K562 (cell line): Measurements from ENCODE around the gene AHSG. TPM values are rescaled to one million over a fixed set of nuclear protein-coding genes. Genes with fewer than 3 reads are reported as not detected.

ENCODE experiments used
- ARHGAP35 ChIP-seq: fragments of 450-650 bp; IDR thresholded peaks from 2 replicates; pipeline ENCODE4 v1.6.1; 2018; ENCODE audit not compliant: partially characterized antibody
- ARID4B ChIP-seq: sonication (generic); formaldehyde crosslinking; IDR thresholded peaks from 2 replicates; pipeline ENCODE4 v1.8.0; 2022; ENCODE audit warnings: mild to moderate bottlenecking, missing genetic modification reagents
- ATF1 ChIP-seq, 2 experiments: fragments of 450-650 bp in 1 of 2; IDR thresholded peaks; 2 replicates each; pipeline ENCODE4 v1.6.1; 2016; ENCODE audit warnings: missing compliant biosample characterization in 1 of 2, missing genetic modification characterization in 1 of 2
- CTCFL ChIP-seq: IDR thresholded peaks from 2 replicates; pipeline ENCODE4 v1.6.1; 2011; ENCODE audit warnings: borderline replicate concordance, low read depth, mild to moderate bottlenecking, moderate library complexity, low read length; ENCODE audit not compliant: insufficient read depth, poor library complexity, severe bottlenecking
- HMBOX1 ChIP-seq: sonication (generic); IDR thresholded peaks from 2 replicates; pipeline ENCODE4 v1.6.1; 2016
- HSF4 ChIP-seq: fragments of 250-450 bp; sonication (Bioruptor Pico); IDR thresholded peaks from 2 replicates; pipeline ENCODE4 v2.1.2; 2022; ENCODE audit warnings: mild to moderate bottlenecking, moderate library complexity, borderline replicate concordance
- MCM3 ChIP-seq: fragments of 450-650 bp; IDR thresholded peaks from 2 replicates; pipeline ENCODE4 v1.6.1; 2016
- NFIX ChIP-seq: fragments of 250-450 bp; sonication (Bioruptor Pico); IDR thresholded peaks from 2 replicates; pipeline ENCODE4 v1.4.0; 2020; ENCODE audit warnings: low read depth, mild to moderate bottlenecking, moderate library complexity
- PML ChIP-seq: IDR thresholded peaks from 2 replicates; pipeline ENCODE4 v1.6.1; 2012; ENCODE audit warnings: low read length, inconsistent platforms
- RBM15 ChIP-seq: fragments of 200-400 bp; formaldehyde crosslinking; IDR thresholded peaks from 2 replicates; pipeline ENCODE4 v1.6.1; 2018; ENCODE audit warnings: mild to moderate bottlenecking, low read length, moderate library complexity; ENCODE audit not compliant: insufficient read depth
- RHOXF2B ChIP-seq: fragments of 250-450 bp; sonication (Bioruptor Pico); conservative IDR thresholded peaks from 2 replicates; pipeline ENCODE4 v1.5.1; 2021
- SAFB ChIP-seq: fragments of 200-400 bp; formaldehyde crosslinking; IDR thresholded peaks from 2 replicates; pipeline ENCODE4 v1.6.1; 2017; ENCODE audit warnings: low read depth, low read length, borderline replicate concordance
- SREBF2 ChIP-seq: sonication (generic); formaldehyde crosslinking; IDR thresholded peaks from 2 replicates; pipeline ENCODE4 v1.4.0; 2020; ENCODE audit warnings: mild to moderate bottlenecking, missing genetic modification reagents
- STAG1 ChIP-seq: sonication (generic); formaldehyde crosslinking; IDR thresholded peaks from 2 replicates; pipeline ENCODE4 v1.5.0; 2020; ENCODE audit warnings: missing genetic modification reagents, borderline replicate concordance
- TBP ChIP-seq: optimal IDR thresholded peaks from 2 replicates; pipeline ENCODE3; 2011; ENCODE audit warnings: low read depth, low read length, improper control_type of control experiment
- USF1 ChIP-seq: sonication (generic); formaldehyde crosslinking; IDR thresholded peaks from 2 replicates; pipeline ENCODE4 v1.9.0; 2022; ENCODE audit warnings: mild to moderate bottlenecking, missing genetic modification reagents
- ZNF311 ChIP-seq: fragments of 250-450 bp; sonication (Bioruptor Pico); IDR thresholded peaks from 2 replicates; pipeline ENCODE4 v1.4.0; 2020; ENCODE audit warnings: mild to moderate bottlenecking, moderate library complexity
- ZNF41 ChIP-seq: fragments of 250-450 bp; sonication (Bioruptor Pico); conservative IDR thresholded peaks from 2 replicates; pipeline ENCODE4 v1.4.0; 2020; ENCODE audit warnings: mild to moderate bottlenecking
- ZNF717 ChIP-seq: fragments of 250-450 bp; sonication (Bioruptor Pico); IDR thresholded peaks from 2 replicates; pipeline ENCODE4 v1.5.0; 2021
- polyA plus RNA-seq, 8 experiments: library from polyadenylated mRNA; depleted of rRNA in 4 of 8; stranded (reverse) in 5 of 8; unstranded in 3 of 8; fragments of >200 nt; fragmentation: Nextera tagmentation in 2 of 8; fragmentation: Illumina TruSeq in 1 of 8; extraction: Ambion mirVana in 2 of 8; extraction: Trizol in 1 of 8; gene quantifications; 2 replicates each; pipeline versions ENCODE4 v1.2.1 to v1.2.3, GENCODE V29; 2011 to 2014; ENCODE audit warnings: inconsistent platforms in 1 of 8, missing spikeins in 1 of 8
- total RNA-seq, 7 experiments: library from RNA; depleted of rRNA in 6 of 7; stranded (reverse); fragments of >200 nt in 6 of 7; fragmentation: Illumina TruSeq in 2 of 7; extraction: Trizol in 2 of 7; gene quantifications; 2 replicates each; pipeline versions ENCODE4 v1.2.1 to v1.2.3, GENCODE V29; 2011 to 2021; ENCODE audit warnings: low replicate concordance in 1 of 7

The AHSG gene
- total and polyA plus RNA-seq, 9 of the 15 experiments (the other 6 are each of a cell fraction or from before 2014, with no cell fraction given): 0.69 TPM; not detected in 8

GRCh38 chr3:186567072-186567921 is 45.6 kb upstream of the AHSG start, which contains the start of gene TBCCD1 (continued):
- peak; percentile 87 for TF ChIP-seq ARID4B (CRISPR knock-in tag)
- TF ChIP-seq ZNF41 (CRISPR knock-in tag): no peak
- peak; percentile 65 for TF ChIP-seq HMBOX1
- TF ChIP-seq RHOXF2B: no peak
- TF ChIP-seq USF1 (CRISPR knock-in tag): no peak
- TF ChIP-seq PML: peak; percentile 57; the same call in 1 of the 2 replicates
- TF ChIP-seq MCM3: no peak
- no peak for TF ChIP-seq SREBF2 (CRISPR knock-in tag)
- TF ChIP-seq CTCFL: no peak
- no peak for TF ChIP-seq RBM15
- 0 out of 2 replicates have a peak, but pooled peaks have one; percentile 4 for TF ChIP-seq HSF4
- peak; percentile 92 for TF ChIP-seq SAFB
- TF ChIP-seq NFIX: no peak
- TF ChIP-seq TBP: peak; percentile 90
- TF ChIP-seq ZNF311 (CRISPR knock-in tag): no peak
- no peak for TF ChIP-seq ZNF717 (CRISPR knock-in tag)
- peak; percentile 43; the same call in 1 of the 2 replicates for TF ChIP-seq STAG1
- TF ChIP-seq ARHGAP35: no peak
- no peak for TF ChIP-seq ATF1 (CRISPR knock-in tag; IDR thresholded peaks at IDR 0.05)
- peak; percentile 60 for TF ChIP-seq ATF1 (tag; IDR thresholded peaks at IDR 0.05)
